ENCODE data around the gene FPGS.

The FPGS gene

GRCh38 chr9:127809540-127810377 is 7.1 kb downstream of the FPGS start:
- H3K4me1 ChIP-seq (ENCODE audit: control insufficient read depth in 5 of 5, insufficient read depth in 5 of 5, low read length in 5 of 5) = peaks cover 0 to 15% (median 12%) of the 10 kb centered on the region in 5 donors
- H3K9ac ChIP-seq (ENCODE audit: low read length in 5 of 5) = no peak overlapping the region
- H3K4me3 ChIP-seq (ENCODE audit: low read depth in 1 of 5, low read length in 5 of 5) = peak overlapping the region in 2 of 5 donors; percentile 22 to 31
- H3K36me3 ChIP-seq (ENCODE audit: control insufficient read depth in 5 of 5, insufficient read depth in 5 of 5, low read length in 5 of 5) = peaks cover 0 to 74% (median 64%) of the 10 kb centered on the region in 5 donors
- H3K9me3 ChIP-seq (ENCODE audit: control insufficient read depth in 5 of 5, low read length in 5 of 5) = no peaks in the 10 kb centered on the region
- peak overlapping the region; percentile 69 for H3K27ac ChIP-seq (ENCODE audit: low read depth, low read length)
- no peaks in the 10 kb centered on the region for H3K27me3 ChIP-seq (ENCODE audit: control insufficient read depth in 5 of 5, insufficient read depth in 4 of 5, low read length in 5 of 5)

- H3K27ac ChIP-seq (ENCODE audit: low read depth, low read length) = peak overlapping the region; percentile 69
- no peak overlapping the region for H3K9ac ChIP-seq (ENCODE audit: low read length in 5 of 5)
- H3K27me3 ChIP-seq (ENCODE audit: control insufficient read depth in 5 of 5, insufficient read depth in 4 of 5, low read length in 5 of 5) = no peaks in the 10 kb centered on the region
- H3K4me1 ChIP-seq (ENCODE audit: control insufficient read depth in 5 of 5, insufficient read depth in 5 of 5, low read length in 5 of 5) = peaks cover 0 to 20% (median 12%) of the 10 kb centered on the region in 5 donors
- H3K4me3 ChIP-seq (ENCODE audit: low read depth in 1 of 5, low read length in 5 of 5) = no peak overlapping the region
- H3K36me3 ChIP-seq (ENCODE audit: control insufficient read depth in 5 of 5, insufficient read depth in 5 of 5, low read length in 5 of 5) = peaks cover 0 to 82% (median 72%) of the 10 kb centered on the region in 5 donors
- no peaks in the 10 kb centered on the region for H3K9me3 ChIP-seq (ENCODE audit: control insufficient read depth in 5 of 5, low read length in 5 of 5)
Observed at GRCh38 chr9:127810378-127811187, 7.9 kb downstream of the FPGS start.

GRCh38 chr9:127812011-127812410 is 9.3 kb downstream of the FPGS start:
- no peaks in the 10 kb centered on the region for H3K27me3 ChIP-seq (ENCODE audit: control insufficient read depth in 5 of 5, insufficient read depth in 4 of 5, low read length in 5 of 5)
- no peaks in the 10 kb centered on the region for H3K9me3 ChIP-seq (ENCODE audit: control insufficient read depth in 5 of 5, low read length in 5 of 5)
- H3K9ac ChIP-seq (ENCODE audit: low read length in 5 of 5) = no peak overlapping the region
- H3K36me3 ChIP-seq (ENCODE audit: control insufficient read depth in 5 of 5, insufficient read depth in 5 of 5, low read length in 5 of 5) = peaks cover 0 to 85% (median 77%) of the 10 kb centered on the region in 5 donors
- H3K27ac ChIP-seq (ENCODE audit: low read depth, low read length) = no peak overlapping the region
- no peak overlapping the region for H3K4me3 ChIP-seq (ENCODE audit: low read depth in 1 of 5, low read length in 5 of 5)
- peaks cover 0 to 31% (median 12%) of the 10 kb centered on the region in 5 donors for H3K4me1 ChIP-seq (ENCODE audit: control insufficient read depth in 5 of 5, insufficient read depth in 5 of 5, low read length in 5 of 5)

GRCh38 chr9:127812936-127813675 is 10.4 kb downstream of the FPGS start:
- Histone ChIP-seq H3K4me3 (ENCODE audit: low read depth in 1 of 5, low read length in 5 of 5) (no peak overlapping the region), H3K27me3 (ENCODE audit: control insufficient read depth in 5 of 5, insufficient read depth in 4 of 5, low read length in 5 of 5) (no peaks in the 10 kb centered on the region), H3K4me1 (ENCODE audit: control insufficient read depth in 5 of 5, insufficient read depth in 5 of 5, low read length in 5 of 5) (peaks cover 0 to 41% (median 12%) of the 10 kb centered on the region in 5 donors), H3K36me3 (ENCODE audit: control insufficient read depth in 5 of 5, insufficient read depth in 5 of 5, low read length in 5 of 5) (peaks cover 0 to 85% (median 77%) of the 10 kb centered on the region in 5 donors), H3K9ac (ENCODE audit: low read length in 5 of 5) (peak overlapping the region in 1 of 5 donors; percentile 23), H3K9me3 (ENCODE audit: control insufficient read depth in 5 of 5, low read length in 5 of 5) (no peaks in the 10 kb centered on the region), H3K27ac (ENCODE audit: low read depth, low read length) (no peak overlapping the region)

DNA sequence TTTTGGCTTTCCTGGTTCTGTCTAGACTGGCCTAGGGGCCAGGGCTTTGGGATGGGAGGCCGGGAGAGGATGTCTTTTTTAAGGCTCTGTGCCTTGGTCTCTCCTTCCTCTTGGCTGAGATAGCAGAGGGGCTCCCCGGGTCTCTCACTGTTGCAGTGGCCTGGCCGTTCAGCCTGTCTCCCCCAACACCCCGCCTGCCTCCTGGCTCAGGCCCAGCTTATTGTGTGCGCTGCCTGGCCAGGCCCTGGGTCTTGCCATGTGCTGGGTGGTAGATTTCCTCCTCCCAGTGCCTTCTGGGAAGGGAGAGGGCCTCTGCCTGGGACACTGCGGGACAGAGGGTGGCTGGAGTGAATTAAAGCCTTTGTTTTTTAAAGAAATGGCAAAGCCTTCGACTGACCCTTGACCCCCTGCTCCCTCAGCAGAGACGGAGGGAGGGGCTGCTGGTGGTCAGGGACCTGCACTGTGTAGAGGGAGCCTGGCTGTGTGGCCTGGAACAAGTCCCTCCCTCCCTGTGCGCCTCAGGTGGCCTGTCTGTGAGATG is 11.1 kb downstream of the FPGS start:
- Histone ChIP-seq H3K9ac (ENCODE audit: low read length in 5 of 5) (no peak overlapping the region), H3K4me3 (ENCODE audit: low read depth in 1 of 5, low read length in 5 of 5) (no peak overlapping the region), H3K9me3 (ENCODE audit: control insufficient read depth in 5 of 5, low read length in 5 of 5) (no peaks in the 10 kb centered on the region), H3K27ac (ENCODE audit: low read depth, low read length) (peak overlapping the region; percentile 37), H3K4me1 (ENCODE audit: control insufficient read depth in 5 of 5, insufficient read depth in 5 of 5, low read length in 5 of 5) (peaks cover 0 to 44% (median 12%) of the 10 kb centered on the region in 5 donors), H3K36me3 (ENCODE audit: control insufficient read depth in 5 of 5, insufficient read depth in 5 of 5, low read length in 5 of 5) (peaks cover 0 to 84% (median 77%) of the 10 kb centered on the region in 5 donors), H3K27me3 (ENCODE audit: control insufficient read depth in 5 of 5, insufficient read depth in 4 of 5, low read length in 5 of 5) (no peaks in the 10 kb centered on the region)

DNA sequence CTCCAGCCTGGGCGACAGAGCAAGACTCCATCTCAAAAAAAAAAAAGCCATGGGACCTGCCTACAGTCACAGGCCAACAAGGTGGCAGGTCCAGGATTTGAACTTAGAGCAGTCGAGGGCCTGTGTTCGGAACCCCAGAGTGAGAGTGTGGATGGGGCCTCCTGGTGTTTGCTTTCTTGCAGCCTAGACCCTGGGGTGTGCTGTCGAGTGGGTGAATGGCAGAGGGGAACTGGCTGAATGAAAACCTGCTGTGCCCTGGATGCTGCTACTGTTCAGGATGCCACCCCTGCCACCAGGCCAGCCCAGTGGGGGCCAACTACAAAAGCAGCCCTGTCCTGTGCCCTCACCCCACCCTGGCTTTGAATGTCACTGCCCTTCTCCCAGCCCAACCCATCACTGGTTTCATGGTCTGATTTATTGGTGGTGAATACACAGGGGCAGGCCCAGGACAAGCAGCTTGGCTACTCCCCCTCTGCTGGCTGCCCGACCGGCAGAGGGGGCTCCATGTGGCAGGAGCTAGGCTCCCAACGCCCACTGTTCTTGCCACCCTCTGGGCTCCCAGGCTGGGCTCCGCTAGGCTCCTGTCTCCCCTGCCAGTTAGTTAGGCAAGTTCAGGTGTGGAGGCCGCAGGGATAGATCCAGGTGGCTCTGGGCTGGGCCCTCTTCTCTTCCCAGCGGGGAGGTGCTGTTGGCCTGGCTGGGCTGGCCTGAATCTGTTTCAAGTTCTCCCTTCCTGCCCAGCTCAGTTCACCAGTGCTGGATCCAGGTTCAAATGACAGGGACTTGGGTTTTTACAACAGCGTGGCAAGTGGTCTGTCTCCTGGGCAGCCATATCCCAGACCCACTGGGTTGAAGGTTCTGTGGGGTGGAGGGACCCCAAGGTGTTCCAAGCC is 12.2 kb downstream of the FPGS start:
- Histone ChIP-seq H3K27ac (ENCODE audit: low read depth, low read length) (no peak overlapping the region), H3K27me3 (ENCODE audit: control insufficient read depth in 5 of 5, insufficient read depth in 4 of 5, low read length in 5 of 5) (no peaks in the 10 kb centered on the region), H3K9me3 (ENCODE audit: control insufficient read depth in 5 of 5, low read length in 5 of 5) (no peaks in the 10 kb centered on the region), H3K36me3 (ENCODE audit: control insufficient read depth in 5 of 5, insufficient read depth in 5 of 5, low read length in 5 of 5) (peaks cover 0 to 86% (median 80%) of the 10 kb centered on the region in 5 donors), H3K4me3 (ENCODE audit: low read depth in 1 of 5, low read length in 5 of 5) (no peak overlapping the region), H3K9ac (ENCODE audit: low read length in 5 of 5) (no peak overlapping the region), H3K4me1 (ENCODE audit: control insufficient read depth in 5 of 5, insufficient read depth in 5 of 5, low read length in 5 of 5) (peaks cover 0 to 47% (median 6%) of the 10 kb centered on the region in 5 donors)

- H3K4me3 ChIP-seq (ENCODE audit: low read depth in 1 of 5, low read length in 5 of 5) = no peak overlapping the region
- H3K27me3 ChIP-seq (ENCODE audit: control insufficient read depth in 5 of 5, insufficient read depth in 4 of 5, low read length in 5 of 5) = no peaks in the 10 kb centered on the region
- no peak overlapping the region for H3K9ac ChIP-seq (ENCODE audit: low read length in 5 of 5)
- no peaks in the 10 kb centered on the region for H3K9me3 ChIP-seq (ENCODE audit: control insufficient read depth in 5 of 5, low read length in 5 of 5)
- H3K27ac ChIP-seq (ENCODE audit: low read depth, low read length) = no peak overlapping the region
- peaks cover 0 to 48% (median 0%) of the 10 kb centered on the region in 5 donors for H3K4me1 ChIP-seq (ENCODE audit: control insufficient read depth in 5 of 5, insufficient read depth in 5 of 5, low read length in 5 of 5)
- H3K36me3 ChIP-seq (ENCODE audit: control insufficient read depth in 5 of 5, insufficient read depth in 5 of 5, low read length in 5 of 5) = peaks cover 0 to 83% (median 74%) of the 10 kb centered on the region in 5 donors
Observed at GRCh38 chr9:127815512-127816361, 13.1 kb downstream of the FPGS start.

DNA sequence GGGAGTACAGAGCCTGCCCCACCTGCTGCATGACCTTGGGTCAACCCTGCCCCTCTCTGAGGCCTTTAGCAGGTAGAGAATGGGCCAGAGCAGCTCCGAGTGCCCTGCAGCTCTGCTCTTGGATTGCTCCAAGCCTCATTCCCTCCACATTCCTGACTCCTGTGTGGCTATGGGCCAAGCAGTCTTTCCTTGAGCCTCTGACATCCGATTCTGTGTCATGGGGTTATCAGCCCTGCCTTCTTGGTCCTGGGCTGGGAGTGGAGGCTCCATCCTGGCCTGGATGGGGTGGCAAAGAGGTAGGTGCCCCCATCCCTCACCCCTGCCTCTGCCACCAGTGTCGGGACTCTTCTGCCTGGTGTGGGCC is 13.7 kb downstream of the FPGS start:
- H3K4me3 ChIP-seq (ENCODE audit: low read depth in 1 of 5, low read length in 5 of 5) = no peak overlapping the region
- H3K9ac ChIP-seq (ENCODE audit: low read length in 5 of 5) = no peak overlapping the region
- no peaks in the 10 kb centered on the region for H3K9me3 ChIP-seq (ENCODE audit: control insufficient read depth in 5 of 5, low read length in 5 of 5)
- H3K27ac ChIP-seq (ENCODE audit: low read depth, low read length) = no peak overlapping the region
- H3K36me3 ChIP-seq (ENCODE audit: control insufficient read depth in 5 of 5, insufficient read depth in 5 of 5, low read length in 5 of 5) = peaks cover 0 to 87% (median 76%) of the 10 kb centered on the region in 5 donors
- peaks cover 0 to 48% (median 0%) of the 10 kb centered on the region in 5 donors for H3K4me1 ChIP-seq (ENCODE audit: control insufficient read depth in 5 of 5, insufficient read depth in 5 of 5, low read length in 5 of 5)
- H3K27me3 ChIP-seq (ENCODE audit: control insufficient read depth in 5 of 5, insufficient read depth in 4 of 5, low read length in 5 of 5) = no peaks in the 10 kb centered on the region
